Tibial artery (tissue), 4 donors: ENCODE results near the gene BBOX1.
"Not testable (repeated sequence)": the region's sequence is repeated elsewhere in the genome, so short reads cannot be mapped to it uniquely, and the experiment has no call there.

ENCODE experiments used
- DNase-seq, 2 donors: peaks; one replicate each; pipeline ENCODE4 v3.0.0-alpha.2; 2019
- H3K27ac ChIP-seq, 2 donors: fragments of 200-600 bp; sonication (generic) in 1 of 2; 1 replicate in 1 of 2; 2 replicates in 1 of 2; pipeline ENCODE4 v1.5.1; 2018 to 2019; ENCODE audit warnings: mild to moderate bottlenecking in 1 of 2
- H3K27me3 ChIP-seq, 2 donors: fragments of 200-600 bp; sonication (generic) in 1 of 2; one replicate each; pipeline versions ENCODE4 v1.5.1 to v1.6.0; 2016 to 2019
- H3K36me3 ChIP-seq, 3 donors: fragments of 200-600 bp; sonication (generic) in 2 of 3; one replicate each; pipeline ENCODE4 v1.5.1; 2016 to 2019; ENCODE audit warnings: mild to moderate bottlenecking in 2 of 3
- H3K4me1 ChIP-seq, 4 donors: fragments of 200-600 bp; sonication (generic) in 2 of 4; 1 replicate in 3 of 4; 2 replicates in 1 of 4; pipeline ENCODE4 v1.5.1; 2016 to 2019
- H3K4me3 ChIP-seq, 2 donors: fragments of 200-600 bp; sonication (generic) in 1 of 2; 1 replicate in 1 of 2; 2 replicates in 1 of 2; pipeline ENCODE4 v1.5.1; 2018 to 2019; ENCODE audit warnings: mild to moderate bottlenecking in 2 of 2
- H3K9me3 ChIP-seq, 3 donors: fragments of 200-600 bp; sonication (generic) in 1 of 3; one replicate each; pipeline ENCODE4 v1.5.1; 2016 to 2019
- intact Hi-C: fragments of 100-400 bp; cut with DNase I; formaldehyde crosslinking; loops from one replicate; pipeline ENCODE4 v1.15.0; 2023; ENCODE audit warnings: low total_unique reads
- TF ChIP-seq, protein P1 (sequence below), 2 experiments: fragments of 200-600 bp in 1 of 2; fragments of 450-650 bp in 1 of 2; IDR thresholded peaks; one replicate each; pipeline ENCODE4 v1.5.1; 2017 to 2019; ENCODE audit warnings: antibody characterized with exemption in 2 of 2, mild to moderate bottlenecking in 1 of 2, moderate library complexity in 1 of 2

The BBOX1 gene

DNA sequence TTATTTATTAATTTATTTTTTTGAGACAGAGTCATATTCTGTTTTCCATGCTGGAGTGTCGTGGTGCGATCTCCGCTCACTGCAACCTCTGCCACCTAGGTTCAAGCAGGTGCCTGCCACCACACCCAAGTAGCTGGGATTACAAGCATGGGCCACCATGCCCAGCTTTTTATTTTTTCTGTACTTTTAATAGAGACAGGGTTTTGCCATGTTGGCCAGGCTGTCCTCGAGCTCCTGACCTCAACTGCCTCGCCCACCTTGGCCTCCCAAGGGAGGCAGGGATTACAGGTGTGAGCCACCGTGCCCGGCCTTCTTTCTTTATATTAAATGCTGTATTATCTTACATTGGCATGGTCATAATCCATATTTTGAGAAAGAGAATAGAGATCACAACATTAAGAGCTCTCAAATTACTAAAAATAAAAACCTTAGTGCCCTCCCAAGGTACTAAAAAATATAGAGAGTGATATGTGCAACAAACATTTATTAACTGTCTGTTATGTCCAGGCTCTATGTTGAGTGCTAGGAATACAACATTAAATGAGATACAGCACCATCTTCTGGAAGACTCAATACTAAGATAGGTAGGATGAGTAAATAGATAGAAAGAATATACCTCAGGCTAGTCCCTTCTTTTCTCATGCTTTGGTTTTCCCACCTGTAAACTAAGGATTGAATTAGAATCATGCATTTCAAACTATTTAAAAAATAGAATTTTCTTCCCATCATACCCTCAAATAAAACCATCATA lies 84.1 kb downstream of the BBOX1 start:
- intact Hi-C loops, result no loop called here
- Histone ChIP-seq H3K27ac (no peak overlapping the region), H3K4me1 (peaks cover 0 to 2% (median 0%) of the 10 kb centered on the region in 4 donors), H3K27me3 (no peaks in the 10 kb centered on the region), H3K4me3 (no peak overlapping the region), H3K9me3 (no peaks in the 10 kb centered on the region), H3K36me3 (no peaks in the 10 kb centered on the region)
- TF ChIP-seq, protein P1, sequence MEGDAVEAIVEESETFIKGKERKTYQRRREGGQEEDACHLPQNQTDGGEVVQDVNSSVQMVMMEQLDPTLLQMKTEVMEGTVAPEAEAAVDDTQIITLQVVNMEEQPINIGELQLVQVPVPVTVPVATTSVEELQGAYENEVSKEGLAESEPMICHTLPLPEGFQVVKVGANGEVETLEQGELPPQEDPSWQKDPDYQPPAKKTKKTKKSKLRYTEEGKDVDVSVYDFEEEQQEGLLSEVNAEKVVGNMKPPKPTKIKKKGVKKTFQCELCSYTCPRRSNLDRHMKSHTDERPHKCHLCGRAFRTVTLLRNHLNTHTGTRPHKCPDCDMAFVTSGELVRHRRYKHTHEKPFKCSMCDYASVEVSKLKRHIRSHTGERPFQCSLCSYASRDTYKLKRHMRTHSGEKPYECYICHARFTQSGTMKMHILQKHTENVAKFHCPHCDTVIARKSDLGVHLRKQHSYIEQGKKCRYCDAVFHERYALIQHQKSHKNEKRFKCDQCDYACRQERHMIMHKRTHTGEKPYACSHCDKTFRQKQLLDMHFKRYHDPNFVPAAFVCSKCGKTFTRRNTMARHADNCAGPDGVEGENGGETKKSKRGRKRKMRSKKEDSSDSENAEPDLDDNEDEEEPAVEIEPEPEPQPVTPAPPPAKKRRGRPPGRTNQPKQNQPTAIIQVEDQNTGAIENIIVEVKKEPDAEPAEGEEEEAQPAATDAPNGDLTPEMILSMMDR (IDR thresholded peaks at IDR 0.05), result peak; percentile 14 to 40
- DNase-seq, result no peak

DNA sequence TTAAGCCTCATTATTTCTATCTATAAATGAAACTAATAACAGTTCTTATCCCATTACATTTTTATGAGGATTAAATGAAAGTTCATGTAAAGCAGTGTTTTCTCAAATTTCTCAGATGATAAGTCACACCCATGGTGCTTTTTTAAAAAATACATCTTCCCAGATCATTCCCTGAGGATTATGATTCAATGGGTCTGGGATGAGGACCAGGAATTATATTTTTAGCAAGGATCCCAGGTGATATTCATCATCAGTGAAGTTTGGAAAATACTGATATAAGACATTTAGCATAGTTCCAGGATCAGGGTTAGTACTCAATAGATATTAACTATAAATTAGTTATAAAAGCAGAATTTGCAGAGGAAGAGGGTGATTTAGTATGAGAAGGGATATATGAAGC lies 89.1 kb downstream of the BBOX1 start:
- H3K27ac ChIP-seq, result no peak overlapping the region
- H3K4me1 ChIP-seq, result no peaks in the 10 kb centered on the region
- intact Hi-C loops, result no loop called here
- no peaks in the 10 kb centered on the region for H3K36me3 ChIP-seq
- H3K9me3 ChIP-seq, result no peaks in the 10 kb centered on the region
- no peak overlapping the region for H3K4me3 ChIP-seq
- TF ChIP-seq, protein P1 (IDR thresholded peaks at IDR 0.05), result no peak
- no peak for DNase-seq
- no peaks in the 10 kb centered on the region for H3K27me3 ChIP-seq

DNA sequence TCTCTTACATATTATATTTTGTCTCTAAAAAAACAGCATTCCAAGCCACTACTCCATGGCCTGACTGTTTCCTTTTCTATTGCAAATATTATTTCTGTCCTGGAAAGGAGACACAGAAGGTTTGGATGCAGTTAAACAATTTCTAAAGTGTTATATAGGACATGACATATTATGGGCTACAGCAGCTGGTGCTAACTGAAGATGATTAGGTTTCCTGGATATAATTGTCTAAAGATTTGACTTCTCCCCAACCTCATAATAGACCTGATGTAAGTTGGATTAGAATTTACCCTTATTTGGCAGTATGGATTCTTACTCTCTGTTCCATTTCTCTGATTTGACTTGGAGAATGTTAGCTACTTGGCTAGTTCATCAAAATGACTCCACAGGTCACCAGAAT lies 90.2 kb downstream of the BBOX1 start:
- TF ChIP-seq, protein P1 (IDR thresholded peaks at IDR 0.05), result no peak

DNA sequence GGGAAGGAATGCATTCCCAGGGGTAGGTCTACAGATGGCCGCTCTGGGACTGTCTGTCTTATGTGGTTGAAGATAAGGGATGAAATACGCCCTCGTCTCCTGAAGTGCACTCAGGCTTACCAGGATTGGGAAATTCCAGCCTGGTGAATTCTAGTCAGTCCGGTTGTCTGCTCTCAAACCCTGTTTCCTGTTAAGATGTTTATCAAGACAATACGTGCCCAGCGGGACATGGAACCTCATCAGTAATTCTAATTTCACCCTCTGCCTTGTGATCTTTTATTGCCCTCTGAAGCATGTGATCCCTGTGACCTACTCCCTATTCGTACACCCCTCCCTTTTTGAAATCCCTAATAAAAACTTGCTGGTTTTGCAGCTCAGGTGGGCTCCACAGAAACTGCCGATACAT lies 95.3 kb downstream of the BBOX1 start:
- H3K9me3 ChIP-seq, H3K36me3 ChIP-seq, H3K27me3 ChIP-seq, intact Hi-C loops, H3K27ac ChIP-seq, DNase-seq, H3K4me3 ChIP-seq, H3K4me1 ChIP-seq: not testable (repeated sequence)

More for the DNA sequence above, 90.2 kb downstream of the BBOX1 start:
- Histone ChIP-seq H3K4me1 (no peaks in the 10 kb centered on the region), H3K36me3 (no peaks in the 10 kb centered on the region), H3K27ac (no peak overlapping the region), H3K27me3 (no peaks in the 10 kb centered on the region), H3K4me3 (no peak overlapping the region), H3K9me3 (peaks cover 0 to 5% (median 3%) of the 10 kb centered on the region in 3 donors)
- intact Hi-C loops, result no loop called here
- DNase-seq, result no peak

DNA sequence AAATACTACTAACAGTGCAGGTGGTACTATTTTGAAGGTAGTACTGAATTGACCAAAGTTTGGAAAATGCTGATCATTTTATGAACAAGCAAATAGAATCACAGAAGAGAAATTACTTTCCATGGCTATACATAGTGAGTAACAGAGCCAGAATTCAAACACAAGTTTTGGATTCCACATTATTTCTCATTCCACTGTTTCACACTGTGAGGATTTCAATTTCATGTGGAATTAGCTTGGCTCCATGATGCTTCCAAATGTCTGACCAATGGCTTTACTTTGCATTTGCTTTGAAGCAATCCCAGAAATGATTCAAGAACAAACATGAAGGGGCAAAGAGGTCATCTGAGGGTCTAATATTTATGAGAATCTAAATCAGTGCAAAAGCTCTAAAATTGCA lies 98.1 kb downstream of the BBOX1 start:
- H3K27ac ChIP-seq, result no peak overlapping the region
- TF ChIP-seq, protein P1 (IDR thresholded peaks at IDR 0.05), result no peak
- peaks cover 0 to 5% (median 1%) of the 10 kb centered on the region in 4 donors for H3K4me1 ChIP-seq
- intact Hi-C loops, result no loop called here
- DNase-seq, result no peak
- H3K27me3 ChIP-seq, result no peaks in the 10 kb centered on the region
- H3K9me3 ChIP-seq, result peaks cover 0 to 9% (median 4%) of the 10 kb centered on the region in 3 donors
- no peak overlapping the region for H3K4me3 ChIP-seq
- no peaks in the 10 kb centered on the region for H3K36me3 ChIP-seq

DNA sequence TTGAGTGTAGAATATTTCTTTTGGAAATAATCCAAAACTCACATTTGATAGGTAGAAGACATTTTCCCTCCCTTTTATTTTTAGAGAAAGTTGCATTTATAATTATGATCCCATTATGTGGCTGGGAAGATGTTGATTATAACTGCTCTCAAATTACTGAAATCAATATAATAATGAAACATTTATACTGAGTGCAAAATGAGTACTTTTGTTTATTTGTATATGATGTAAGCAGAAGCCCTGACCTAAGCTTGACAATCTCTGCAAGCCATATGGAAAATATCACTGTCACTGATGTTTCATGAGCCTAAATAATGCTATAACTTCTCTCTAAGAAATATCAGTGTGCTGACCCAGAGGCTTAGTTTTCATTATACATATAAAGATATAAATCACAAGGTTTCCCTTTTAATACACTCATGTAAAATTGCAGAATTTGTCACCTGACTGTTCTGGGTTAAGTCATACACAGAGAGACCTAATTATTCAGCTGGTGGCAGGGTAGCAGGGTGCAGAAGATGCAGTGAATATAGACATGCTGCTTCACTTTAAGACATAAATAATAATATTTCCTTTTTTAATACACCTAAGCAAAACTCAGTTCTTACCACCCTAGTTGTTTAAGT lies 99.2 kb downstream of the BBOX1 start:
- H3K27me3 ChIP-seq, result no peaks in the 10 kb centered on the region
- TF ChIP-seq, protein P1 (IDR thresholded peaks at IDR 0.05), result no peak
- H3K4me1 ChIP-seq, result peaks cover 0 to 5% (median 1%) of the 10 kb centered on the region in 4 donors
- H3K9me3 ChIP-seq, result peaks cover 0 to 9% (median 4%) of the 10 kb centered on the region in 3 donors
- no peak overlapping the region for H3K4me3 ChIP-seq
- intact Hi-C loops, result no loop called here
- no peaks in the 10 kb centered on the region for H3K36me3 ChIP-seq
- H3K27ac ChIP-seq, result no peak overlapping the region
- no peak for DNase-seq
